GM12878 (cell line): ENCODE results near the gene B4GALT3. TPM values are rescaled to one million over a fixed set of nuclear protein-coding genes. Genes with fewer than 3 reads are reported as not detected.

Source experiments
- ATAC-seq: fragments of 200-7000 bp; cut with Tn5 transposase; 3 replicates; pipeline ENCODE4 v1.9.1; 2020; ENCODE audit warnings: mild to moderate bottlenecking, moderate library complexity
- BruUV-seq: library from RNA; stranded (reverse); fragments of 400-500 nt; replicated peaks from 2 replicates; lab custom pipeline; 2021; lab: Mats Ljungman, UMichigan
- CTCF ChIA-PET: fragments of 300-600 bp; sonication (Branson Sonifier 250); formaldehyde crosslinking; extraction: SDS; loops from one replicate; lab custom pipeline; 2021; ENCODE audit warnings: inconsistent platforms; lab: Yijun Ruan, JAX
- POLR2A ChIA-PET: fragments of 350-600 bp; formaldehyde crosslinking; extraction: SDS; loops from one replicate; lab custom pipeline; 2021; ENCODE audit warnings: inconsistent platforms; lab: Charles Lee
- RAD21 ChIA-PET: fragments of 300-600 bp; sonication (Branson Sonifier 250); formaldehyde crosslinking; loops from one replicate; lab custom pipeline; 2023; ENCODE audit warnings: antibody characterized with exemption; ENCODE audit not compliant: unreplicated experiment; lab: Charles Lee
- SMC1A ChIA-PET: fragments of 300-600 bp; sonication (Branson Sonifier 250); formaldehyde crosslinking; loops from one replicate; lab custom pipeline; 2023; ENCODE audit not compliant: unreplicated experiment, uncharacterized antibody; lab: Charles Lee
- DNase-seq: peaks from one replicate; pipeline ENCODE4 v3.0.0-alpha.2; 2011; ENCODE audit warnings: low read depth, low spot score
- FAIRE-seq: peaks from 3 replicates; lab custom pipeline; 2011; peaks lifted over from hg19 to GRCh38; lab: Jason Lieb, UNC
- H2AFZ ChIP-seq: 2 replicates; pipeline ENCODE4 v1.6.0; 2011; ENCODE audit warnings: low read depth, low read length, control low read depth; ENCODE audit not compliant: control insufficient read depth
- H3K27ac ChIP-seq: 2 replicates; pipeline ENCODE4 v1.5.1; 2011; ENCODE audit warnings: control low read depth; ENCODE audit not compliant: control insufficient read depth, insufficient read depth
- H3K27me3 ChIP-seq, 2 experiments: replicated peaks in 1 of 2; 2 replicates each; pipeline versions ENCODE4 v1.6.0 to v1.6.1; 2011; ENCODE audit warnings: low read length in 1 of 2; ENCODE audit not compliant: control insufficient read depth in 2 of 2, insufficient read depth in 2 of 2
- H3K36me3 ChIP-seq, 2 experiments: 2 replicates each; pipeline ENCODE4 v1.5.1; 2011; ENCODE audit warnings: low read length in 1 of 2; ENCODE audit not compliant: control insufficient read depth in 2 of 2, insufficient read depth in 2 of 2
- H3K4me1 ChIP-seq: 2 replicates; pipeline ENCODE4 v1.6.1; 2011; ENCODE audit warnings: mild to moderate bottlenecking, low read length, moderate library complexity, mixed read lengths; ENCODE audit not compliant: control insufficient read depth, insufficient read depth
- H3K4me2 ChIP-seq: 2 replicates; pipeline ENCODE4 v1.6.0; 2011; ENCODE audit warnings: control low read depth; ENCODE audit not compliant: control insufficient read depth, insufficient read depth
- H3K4me3 ChIP-seq: fragments of 200-600 bp; sonication (generic); 2 replicates; pipeline ENCODE4 v1.5.1; 2016
- H3K79me2 ChIP-seq: 2 replicates; pipeline ENCODE4 v1.6.0; 2011; ENCODE audit warnings: low read length; ENCODE audit not compliant: control insufficient read depth, insufficient read depth
- H3K9ac ChIP-seq: 2 replicates; pipeline ENCODE4 v1.8.0; 2011; ENCODE audit warnings: low read length, control low read depth, mixed read lengths; ENCODE audit not compliant: control insufficient read depth, insufficient read depth
- H3K9me3 ChIP-seq: replicated peaks from 3 replicates; pipeline ENCODE4 v1.5.1; 2011; ENCODE audit warnings: mild to moderate bottlenecking, low read length; ENCODE audit not compliant: control insufficient read depth, insufficient read depth
- H4K20me1 ChIP-seq: 2 replicates; pipeline ENCODE4 v1.6.0; 2011; ENCODE audit not compliant: control insufficient read depth, insufficient read depth
- BCLAF1 ChIP-seq: fragments of 450-650 bp; IDR thresholded peaks from 2 replicates; pipeline ENCODE4 v1.6.1; 2017; ENCODE audit warnings: antibody characterized with exemption, mild to moderate bottlenecking, moderate library complexity
- CEBPZ ChIP-seq: fragments of 150-350 bp; IDR thresholded peaks from 2 replicates; pipeline ENCODE4 v1.6.1; 2016; ENCODE audit warnings: low read depth, low read length
- MEF2B ChIP-seq: fragments of 450-650 bp; IDR thresholded peaks from 2 replicates; pipeline ENCODE4 v1.6.1; 2018; ENCODE audit warnings: mild to moderate bottlenecking, moderate library complexity; ENCODE audit not compliant: partially characterized antibody, poor library complexity, severe bottlenecking
- MYB ChIP-seq: fragments of 150-350 bp; IDR thresholded peaks from 2 replicates; pipeline ENCODE4 v1.6.1; 2014; ENCODE audit warnings: mild to moderate bottlenecking, low read depth, low read length, borderline replicate concordance
- NFYB ChIP-seq: IDR thresholded peaks from 2 replicates; pipeline ENCODE4 v1.6.1; 2011; ENCODE audit warnings: low read depth, mild to moderate bottlenecking, low read length, improper control_type of control experiment, moderate library complexity; ENCODE audit not compliant: insufficient read depth
- NR2C2 ChIP-seq: IDR thresholded peaks from 2 replicates; pipeline ENCODE4 v1.6.1; 2011; ENCODE audit warnings: borderline replicate concordance, low read depth; ENCODE audit not compliant: control insufficient read depth, insufficient read length
- PAX8 ChIP-seq: fragments of 450-650 bp; IDR thresholded peaks from 2 replicates; pipeline ENCODE4 v1.6.1; 2017; ENCODE audit warnings: mild to moderate bottlenecking, moderate library complexity
- PML ChIP-seq: IDR thresholded peaks from 2 replicates; pipeline ENCODE4 v1.6.1; 2012; ENCODE audit warnings: low read length, inconsistent platforms
- RCOR1 ChIP-seq: conservative IDR thresholded peaks from 2 replicates; pipeline ENCODE4 v1.6.1; 2012; ENCODE audit warnings: low read depth, low read length, improper control_type of control experiment
- SMARCA5 ChIP-seq: fragments of 450-650 bp; IDR thresholded peaks from 2 replicates; pipeline ENCODE4 v1.6.1; 2017; ENCODE audit warnings: mild to moderate bottlenecking
- SREBF1 ChIP-seq: IDR thresholded peaks from 2 replicates; pipeline ENCODE4 v1.6.1; 2012; ENCODE audit warnings: mild to moderate bottlenecking, low read length
- TARDBP ChIP-seq: IDR thresholded peaks from 2 replicates; pipeline ENCODE4 v1.6.1; 2016; ENCODE audit warnings: borderline replicate concordance
- WGBS: methylation state at CpG from one replicate; pipeline ENCODE4 v1.1.6; 2016; ENCODE audit warnings: low lambda C conversion rate; ENCODE audit not compliant: insufficient replicate concordance, insufficient coverage; ENCODE audit errors: missing lambda C conversion rate; 5-methylcytosine and 5-hydroxymethylcytosine counted together
- in situ Hi-C: fragments of 300-500 bp; cut with MboI; formaldehyde crosslinking; loops from 9 replicates; pipeline ENCODE4 v1.14.3; 2018; ENCODE audit warnings: mixed read lengths
- intact Hi-C: fragments of 100-400 bp; cut with micrococcal nuclease; formaldehyde crosslinking; loops from one replicate; pipeline ENCODE4 v1.14.2; 2022; ENCODE audit not compliant: unreplicated experiment
- polyA plus RNA-seq, 11 experiments: library from polyadenylated mRNA; depleted of rRNA in 4 of 11; unstranded in 6 of 11; stranded (reverse) in 5 of 11; fragments of >200 nt; fragmentation: Nextera tagmentation in 4 of 11; fragmentation: Illumina TruSeq in 1 of 11; extraction: Ambion mirVana in 4 of 11; extraction: Trizol in 1 of 11; gene quantifications; 1 replicate in 1 of 11; 2 replicates in 10 of 11; pipeline versions ENCODE4 v1.2.1 to v1.2.3, GENCODE V29; 2011 to 2016; ENCODE audit warnings: inconsistent platforms in 2 of 11, missing spikeins in 2 of 11, low read depth in 1 of 11
- total RNA-seq, 4 experiments: library from RNA; depleted of rRNA in 3 of 4; stranded (reverse); fragments of >200 nt in 3 of 4; fragmentation: Illumina TruSeq in 1 of 4; extraction: Trizol in 1 of 4; gene quantifications; 2 replicates each; pipeline versions ENCODE4 v1.2.1 to v1.2.3, GENCODE V29; 2013 to 2021

The B4GALT3 gene
- total and polyA plus RNA-seq, 10 of the 15 experiments (the other 5 are each of a cell fraction or from before 2014, with no cell fraction given), result 27.1 to 58.9 (median 42.6) TPM

- peaks cover 47% of the 10 kb centered on the region for H3K79me2 ChIP-seq
- H3K27me3 ChIP-seq, result no peaks in the 10 kb centered on the region
- no peaks in the 10 kb centered on the region; the same call in 1 of the 2 replicates for H4K20me1 ChIP-seq
- H3K4me3 ChIP-seq, result peak within 1 kb of the TSS; percentile 93
- peaks cover 0 to 14% of the 10 kb centered on the region in 2 experiments; a peak in 2 of 4 replicates for H3K36me3 ChIP-seq
- peak; percentile 57 for FAIRE-seq
- H3K9ac ChIP-seq, result peak within 1 kb of the TSS; percentile 94
- H2AFZ ChIP-seq, result peak within 1 kb of the TSS; percentile 92
- BruUV-seq, result no TSS peak
- DNase-seq, result peak; percentile 87
- H3K4me1 ChIP-seq, result peaks cover 3% of the 10 kb centered on the region
- no peaks in the 10 kb centered on the region for H3K9me3 ChIP-seq
- POLR2A ChIA-PET, result interaction anchor here (1.0 to 3.7 kb wide), 12 partner anchors 15 to 94 kb away, joined by 3 to 24 read pairs (median 4); partner anchors contain the start of genes ARHGAP30, NIT1, PFDN2 and PPOX
- H3K27ac ChIP-seq, result peak within 1 kb of the TSS; percentile 79
- intact Hi-C loops (loop anchor here (2.0 kb wide), 1 partner anchor 62 kb away; no protein-coding TSS in a partner anchor), in situ Hi-C loops (no loop called here)
- peak within 1 kb of the TSS; percentile 88 for H3K4me2 ChIP-seq
- SMC1A ChIA-PET, result interaction anchor here (0.6 to 4.3 kb wide), 20 partner anchors 13 to 157 kb away, joined by 3 to 19 read pairs (median 4); partner anchors contain the start of genes ARHGAP30, UFC1 and USF1
- CTCF ChIA-PET, result interaction anchor here (0.7 to 2.8 kb wide), 14 partner anchors 15 to 143 kb away, joined by 3 to 14 read pairs (median 4); partner anchors contain the start of genes NIT1, PFDN2, PPOX and TOMM40L
- RAD21 ChIA-PET, result interaction anchor here (1.0 to 2.7 kb wide), 11 partner anchors 14 to 135 kb away, joined by 3 to 11 read pairs (median 5); partner anchors contain the start of genes ARHGAP30, KLHDC9, NIT1 and PFDN2
- ATAC-seq, result peak; percentile 98
- under 1% methylated on average over 51 of the region's 68 CpGs for WGBS
- TF ChIP-seq BCLAF1 (peak; percentile 67), PAX8 (no peak), MYB (no peak), NR2C2 (no peak), TARDBP (peak; percentile 93), CEBPZ (no peak), SMARCA5 (no peak), PML (no peak; the same call in 1 of the 2 replicates), NFYB (no peak), MEF2B (no peak), RCOR1 (0 out of 2 replicates have a peak, but pooled peaks have one; percentile 49), SREBF1 (no peak)
Measured at GRCh38 chr1:161132410-161133219, 44.7 kb downstream of the B4GALT3 start, which contains the start of gene DEDD. Gene DEDD (minus strand): TSS chr1:161132667. CDS start chr1:161124462, 8,205 bp downstream.
